ENCODE measurements around the gene SMCR8. TPM values are rescaled to one million over a fixed set of nuclear protein-coding genes. Genes with fewer than 3 reads are reported as not detected.

The SMCR8 gene
- total RNA-seq, 1 donor from 2014 or later: 13.4 TPM

DNA sequence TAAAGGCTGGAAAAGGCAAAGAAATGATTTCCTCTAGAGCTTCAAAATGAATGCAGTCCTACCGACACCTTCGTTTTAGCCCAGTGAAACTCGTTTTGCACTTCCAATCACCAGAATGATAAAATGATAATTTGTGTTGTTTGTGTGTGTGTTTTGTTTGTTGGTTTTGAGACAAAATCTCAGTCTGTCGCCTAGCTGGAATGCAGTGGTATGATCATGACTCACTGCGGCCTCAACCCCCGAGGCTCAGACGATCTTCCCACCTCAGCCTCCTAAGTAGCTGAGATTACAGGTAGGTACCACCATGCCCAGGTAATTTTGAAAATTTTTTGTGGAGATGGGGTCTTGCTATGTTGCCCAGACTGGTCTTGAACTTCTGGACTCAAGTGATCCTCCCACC lies 59.1 kb downstream of the SMCR8 start:
- DNase-seq (ENCODE audit: low read depth): no peak
- Histone ChIP-seq H3K4me3 (ENCODE audit: low read depth, low read length) (no peak overlapping the region), H3K27me3 (ENCODE audit: control insufficient read depth, insufficient read depth, low read length) (no peaks in the 10 kb centered on the region), H3K36me3 (ENCODE audit: control insufficient read depth, insufficient read depth, low read length) (no peaks in the 10 kb centered on the region)
- TF ChIP-seq, protein P1, sequence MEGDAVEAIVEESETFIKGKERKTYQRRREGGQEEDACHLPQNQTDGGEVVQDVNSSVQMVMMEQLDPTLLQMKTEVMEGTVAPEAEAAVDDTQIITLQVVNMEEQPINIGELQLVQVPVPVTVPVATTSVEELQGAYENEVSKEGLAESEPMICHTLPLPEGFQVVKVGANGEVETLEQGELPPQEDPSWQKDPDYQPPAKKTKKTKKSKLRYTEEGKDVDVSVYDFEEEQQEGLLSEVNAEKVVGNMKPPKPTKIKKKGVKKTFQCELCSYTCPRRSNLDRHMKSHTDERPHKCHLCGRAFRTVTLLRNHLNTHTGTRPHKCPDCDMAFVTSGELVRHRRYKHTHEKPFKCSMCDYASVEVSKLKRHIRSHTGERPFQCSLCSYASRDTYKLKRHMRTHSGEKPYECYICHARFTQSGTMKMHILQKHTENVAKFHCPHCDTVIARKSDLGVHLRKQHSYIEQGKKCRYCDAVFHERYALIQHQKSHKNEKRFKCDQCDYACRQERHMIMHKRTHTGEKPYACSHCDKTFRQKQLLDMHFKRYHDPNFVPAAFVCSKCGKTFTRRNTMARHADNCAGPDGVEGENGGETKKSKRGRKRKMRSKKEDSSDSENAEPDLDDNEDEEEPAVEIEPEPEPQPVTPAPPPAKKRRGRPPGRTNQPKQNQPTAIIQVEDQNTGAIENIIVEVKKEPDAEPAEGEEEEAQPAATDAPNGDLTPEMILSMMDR (IDR thresholded peaks at IDR 0.05; ENCODE audit: insufficient read depth, low read length, severe bottlenecking): no peak
- FAIRE-seq: no peak

Other genes with a start within 250 kb of the SMCR8 start
- 20.7 and 23.7 TPM in 2 replicates for gene DRG2, start 227.3 kb upstream of the SMCR8 start, total RNA-seq
- 0.77 and 1.6 TPM in 2 replicates for gene MYO15A, start 206.5 kb upstream of the SMCR8 start, total RNA-seq
- 96.3 and 104 TPM in 2 replicates for gene ALKBH5, start 131.5 kb upstream of the SMCR8 start, total RNA-seq
- gene LLGL1, start 89.7 kb upstream of the SMCR8 start, total RNA-seq: 20.0 and 23.2 TPM in 2 replicates
- 339 and 517 TPM in 2 replicates for gene FLII, start 56.6 kb upstream of the SMCR8 start, total RNA-seq
- gene MIEF2, start 54.6 kb upstream of the SMCR8 start, total RNA-seq: 21.1 and 23.0 TPM in 2 replicates
- gene TOP3A, start 299 bp upstream of the SMCR8 start, total RNA-seq: 11.0 and 22.4 TPM in 2 replicates
- 15.3 and 15.5 TPM in 2 replicates for gene SHMT1, start 48.3 kb downstream of the SMCR8 start, total RNA-seq
- 10.3 and 14.6 TPM in 2 replicates for gene EVPLL, start 62.5 kb downstream of the SMCR8 start, total RNA-seq
- gene LGALS9C, start 161.5 kb downstream of the SMCR8 start, total RNA-seq: 0.38 TPM in 1 of 2 replicates, not detected in the other